Measurements from ENCODE around the gene RHCG. TPM values are rescaled to one million over a fixed set of nuclear protein-coding genes. Genes with fewer than 3 reads are reported as not detected.

Gene RHCG
- total and polyA plus RNA-seq, 2 of the 4 experiments (the other 2 are of a cell fraction): not detected

DNA sequence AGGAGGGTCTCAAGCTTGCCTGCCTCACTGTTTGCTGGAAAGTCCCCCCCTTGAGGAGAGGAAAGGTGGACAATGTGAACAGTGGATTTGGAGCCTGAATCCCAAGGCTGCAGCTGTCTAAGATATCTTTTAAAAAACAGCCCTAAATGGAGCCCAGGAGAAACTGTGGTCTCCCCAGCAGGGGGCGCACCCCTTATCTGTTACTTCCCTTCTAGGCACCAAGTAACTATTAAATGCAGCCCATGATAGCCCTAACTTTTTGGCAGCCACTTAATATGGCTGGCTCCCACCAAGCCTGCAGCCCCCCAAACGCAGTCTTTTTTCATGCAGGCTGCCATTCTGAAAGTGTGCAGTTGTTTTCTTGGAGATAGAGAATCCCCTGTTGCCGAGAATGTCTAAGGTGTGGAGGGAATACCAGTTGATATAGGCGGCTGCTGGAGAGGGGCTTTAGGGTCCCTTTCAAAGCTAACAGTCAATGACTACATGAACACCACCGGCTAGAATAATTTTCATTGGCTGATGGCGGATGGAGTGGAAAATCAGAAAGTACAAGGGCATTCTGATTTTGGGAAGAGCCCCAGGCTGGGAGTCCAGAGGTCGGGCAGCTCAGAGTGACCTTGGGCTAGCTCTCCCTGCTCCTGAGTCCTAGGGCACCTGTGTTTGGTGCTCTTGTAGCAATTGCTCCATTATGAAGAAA, 1.3 kb downstream of the RHCG start:
- Histone ChIP-seq H3K27me3 (ENCODE audit: control insufficient read depth, insufficient read depth, low read length) (peaks cover 57% of the 10 kb centered on the region), H2BK20ac (ENCODE audit: low read depth, low read length) (no peak overlapping the region), H3K4me2 (ENCODE audit: low read depth, low read length) (no peak overlapping the region), H4K5ac (ENCODE audit: low read depth, low read length) (no peak overlapping the region), H3K18ac (ENCODE audit: low read depth, low read length) (no peak overlapping the region), H2BK5ac (ENCODE audit: low read depth, low read length, poor library complexity, severe bottlenecking) (no peak overlapping the region), H3K56ac (ENCODE audit: extremely low read depth, insufficient read depth, low read length) (no peak overlapping the region), H2AK9ac (replicated peaks; ENCODE audit: low read depth, low read length, poor library complexity) (no peak overlapping the region), H2BK15ac (ENCODE audit: low read depth, low read length) (no peak overlapping the region), H3K9ac (ENCODE audit: low read depth, low read length) (no peak overlapping the region), H3K27ac (ENCODE audit: insufficient read depth, low read length) (no peak overlapping the region), H4K20me1 (ENCODE audit: insufficient read depth, low read length) (no peaks in the 10 kb centered on the region), H3K4me3 (ENCODE audit: insufficient read depth, low read depth, low read length) (no peak overlapping the region), H3K9me3 (ENCODE audit: control insufficient read depth, insufficient read depth, low read length) (no peaks in the 10 kb centered on the region), H3K79me1 (ENCODE audit: low read depth in 1 of 2, low read length in 2 of 2) (no peaks in the 10 kb centered on the region), H2AFZ (replicated peaks; ENCODE audit: low read length, poor library complexity) (no peak overlapping the region), H2AK5ac (ENCODE audit: low read depth, low read length) (no peak overlapping the region), H3K36me3 (ENCODE audit: control insufficient read depth, insufficient read depth, low read length) (no peaks in the 10 kb centered on the region), H3K4ac (ENCODE audit: low read depth, low read length) (no peak overlapping the region), H3K14ac (replicated peaks; ENCODE audit: low read depth, low read length) (no peak overlapping the region), H3K4me1 (ENCODE audit: control insufficient read depth, insufficient read depth, low read length) (no peaks in the 10 kb centered on the region), H4K8ac (ENCODE audit: low read depth in 2 of 2, low read length in 2 of 2) (no peak overlapping the region), H3K9me1 (ENCODE audit: insufficient read depth, low read length) (no peaks in the 10 kb centered on the region), H3K23ac (ENCODE audit: low read depth, low read length) (no peak overlapping the region), H4K91ac (ENCODE audit: insufficient read depth, low read depth, low read length) (no peak overlapping the region), H2BK120ac (ENCODE audit: low read depth, low read length) (no peak overlapping the region)
- ChIA-PET POLR2A (ENCODE audit: unreplicated experiment) (no interaction called here), CTCF (no interaction called here)
- no TSS peak for BruUV-seq (replicated peaks)
- in situ Hi-C loops (cut with MboI; ENCODE audit: low sequenced_read_pairs): no loop called here
- DNase-seq (no peak), ATAC-seq (ENCODE audit: low read depth) (no peak)
- 100% methylated on average over 1 of the region's 7 CpGs; no CpG with 5 or more reads in 1 of the 2 experiments for WGBS, 2 experiments (ENCODE audit: extremely low coverage in 2 of 2, insufficient read length in 1 of 2)
- intact Hi-C loops (cut with micrococcal nuclease): loop anchor here (1.0 kb wide), 1 partner anchor 61 kb away; no protein-coding TSS in a partner anchor
- TF ChIP-seq, protein P1, sequence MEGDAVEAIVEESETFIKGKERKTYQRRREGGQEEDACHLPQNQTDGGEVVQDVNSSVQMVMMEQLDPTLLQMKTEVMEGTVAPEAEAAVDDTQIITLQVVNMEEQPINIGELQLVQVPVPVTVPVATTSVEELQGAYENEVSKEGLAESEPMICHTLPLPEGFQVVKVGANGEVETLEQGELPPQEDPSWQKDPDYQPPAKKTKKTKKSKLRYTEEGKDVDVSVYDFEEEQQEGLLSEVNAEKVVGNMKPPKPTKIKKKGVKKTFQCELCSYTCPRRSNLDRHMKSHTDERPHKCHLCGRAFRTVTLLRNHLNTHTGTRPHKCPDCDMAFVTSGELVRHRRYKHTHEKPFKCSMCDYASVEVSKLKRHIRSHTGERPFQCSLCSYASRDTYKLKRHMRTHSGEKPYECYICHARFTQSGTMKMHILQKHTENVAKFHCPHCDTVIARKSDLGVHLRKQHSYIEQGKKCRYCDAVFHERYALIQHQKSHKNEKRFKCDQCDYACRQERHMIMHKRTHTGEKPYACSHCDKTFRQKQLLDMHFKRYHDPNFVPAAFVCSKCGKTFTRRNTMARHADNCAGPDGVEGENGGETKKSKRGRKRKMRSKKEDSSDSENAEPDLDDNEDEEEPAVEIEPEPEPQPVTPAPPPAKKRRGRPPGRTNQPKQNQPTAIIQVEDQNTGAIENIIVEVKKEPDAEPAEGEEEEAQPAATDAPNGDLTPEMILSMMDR (conservative IDR thresholded peaks at IDR 0.05; ENCODE audit: low read depth, low read length): peak; percentile 39
- no peak for TF ChIP-seq RCOR1 (IDR thresholded peaks at IDR 0.05; ENCODE audit: insufficient replicate concordance, low read length)
- no peak for TF ChIP-seq CHD1 (IDR thresholded peaks at IDR 0.05; ENCODE audit: low read depth, low read length)
- TF ChIP-seq NFE2L2 (IDR thresholded peaks at IDR 0.05; ENCODE audit: low read depth, low read length): no peak
- dilution Hi-C loops (cut with HindIII; ENCODE audit: low sequenced_read_pairs, unreplicated experiment): no loop called here
